PC-3 (cell line): ENCODE data around the gene RUVBL2. TPM values are rescaled to one million over a fixed set of nuclear protein-coding genes. Genes with fewer than 3 reads are reported as not detected.
"Not testable (repeated sequence)": the region's sequence is repeated elsewhere in the genome, so short reads cannot be mapped to it uniquely, and the experiment has no call there.

ENCODE experiments used
- ATAC-seq: fragments of 200-7000 bp; cut with Tn5 transposase; 2 replicates; pipeline ENCODE4 v1.9.1; 2020; ENCODE audit warnings: mild to moderate bottlenecking, moderate library complexity
- BruUV-seq: library from RNA; stranded (reverse); fragments of 400-500 nt; replicated peaks from 2 replicates; lab custom pipeline; 2021; lab: Mats Ljungman, UMichigan
- CTCF ChIA-PET: fragments of 300-600 bp; sonication (Branson Sonifier 250); formaldehyde crosslinking; loops from one replicate; lab custom pipeline; 2022; ENCODE audit warnings: antibody characterized with exemption; lab: Charles Lee
- POLR2A ChIA-PET: fragments of 300-600 bp; sonication (Branson Sonifier 250); formaldehyde crosslinking; loops from one replicate; lab custom pipeline; 2022; ENCODE audit warnings: antibody characterized with exemption; ENCODE audit not compliant: unreplicated experiment; lab: Charles Lee
- DNase-seq: peaks from one replicate; pipeline ENCODE4 v3.0.0-alpha.2; 2015
- H2AFZ ChIP-seq: fragments of 300-600 bp; sonication (generic); 2 replicates; pipeline ENCODE4 v1.6.0; 2016; ENCODE audit warnings: antibody characterized with exemption, low read length
- H3F3A ChIP-seq: fragments of 300-600 bp; sonication (generic); one replicate; pipeline ENCODE4 v1.6.0; 2017; ENCODE audit warnings: antibody characterized with exemption, low read length, control low read depth, mild to moderate bottlenecking; ENCODE audit not compliant: unreplicated experiment
- H3K27ac ChIP-seq: fragments of 300-600 bp; sonication (generic); 2 replicates; pipeline ENCODE4 v1.5.1; 2016; ENCODE audit warnings: mild to moderate bottlenecking, low read length
- H3K27me3 ChIP-seq: fragments of 300-600 bp; sonication (generic); 2 replicates; pipeline ENCODE4 v1.6.1; 2016; ENCODE audit warnings: low read length, mixed read lengths
- H3K36me3 ChIP-seq: fragments of 300-600 bp; sonication (generic); 2 replicates; pipeline ENCODE4 v1.6.1; 2016; ENCODE audit warnings: low read depth, mixed run types, low read length, mixed read lengths
- H3K4me1 ChIP-seq: fragments of 300-600 bp; sonication (generic); 2 replicates; pipeline ENCODE4 v1.5.1; 2016; ENCODE audit warnings: low read length; ENCODE audit not compliant: insufficient read depth
- H3K4me2 ChIP-seq: fragments of 300-600 bp; sonication (generic); 2 replicates; pipeline ENCODE4 v1.6.0; 2016; ENCODE audit warnings: low read length
- H3K4me3 ChIP-seq: fragments of 300-600 bp; sonication (generic); 2 replicates; pipeline ENCODE4 v1.5.1; 2016; ENCODE audit warnings: mild to moderate bottlenecking, low read length, mixed read lengths
- H3K79me2 ChIP-seq: fragments of 300-600 bp; sonication (generic); 2 replicates; pipeline ENCODE4 v1.6.1; 2017; ENCODE audit warnings: low read length, mixed read lengths
- H3K9ac ChIP-seq: fragments of 300-600 bp; sonication (generic); 2 replicates; pipeline ENCODE4 v1.6.0; 2016; ENCODE audit warnings: mild to moderate bottlenecking, low read length
- H3K9me2 ChIP-seq: fragments of 300-600 bp; sonication (generic); replicated peaks from 2 replicates; pipeline ENCODE4 v1.6.1; 2016; ENCODE audit warnings: mixed run types, low read length, mixed read lengths
- H3K9me3 ChIP-seq: fragments of 300-600 bp; sonication (generic); 2 replicates; pipeline ENCODE4 v1.6.1; 2016; ENCODE audit warnings: low read length, mixed read lengths
- H4K20me1 ChIP-seq: fragments of 300-600 bp; sonication (generic); 2 replicates; pipeline ENCODE4 v1.6.1; 2016; ENCODE audit warnings: low read length, mixed read lengths
- CTCF ChIP-seq: fragments of 300-600 bp; sonication (generic); conservative IDR thresholded peaks from 2 replicates; pipeline ENCODE4 v1.5.1; 2017; ENCODE audit warnings: antibody characterized with exemption, low read depth, mild to moderate bottlenecking, low read length
- intact Hi-C: fragments of 100-400 bp; cut with micrococcal nuclease; formaldehyde crosslinking; loops from 2 replicates; pipeline ENCODE4 v1.9.0; 2023
- total RNA-seq: library from RNA; depleted of rRNA; stranded (reverse); fragments of >200 nt; gene quantifications from 2 replicates; pipeline ENCODE4 v1.2.3, GENCODE V29; 2014

RUVBL2 gene
- total RNA-seq, 1 experiment from 2014 or later, result 291 TPM

- H3K27me3 ChIP-seq, H3K9me2 ChIP-seq, CTCF ChIA-PET, H3K27ac ChIP-seq, H3K9ac ChIP-seq, intact Hi-C loops, H4K20me1 ChIP-seq, H2AFZ ChIP-seq, H3K4me2 ChIP-seq, H3F3A ChIP-seq, H3K36me3 ChIP-seq, ATAC-seq, H3K4me3 ChIP-seq, BruUV-seq, H3K79me2 ChIP-seq, H3K9me3 ChIP-seq, H3K4me1 ChIP-seq, DNase-seq: not testable (repeated sequence)
- POLR2A ChIA-PET, result interaction anchor here (0.7 kb wide), 1 partner anchor 211 kb away, joined by 3 read pairs; no protein-coding TSS in a partner anchor
These were observed 35.0 kb downstream of the RUVBL2 start for GRCh38 chr19:49028686-49029085.

DNA sequence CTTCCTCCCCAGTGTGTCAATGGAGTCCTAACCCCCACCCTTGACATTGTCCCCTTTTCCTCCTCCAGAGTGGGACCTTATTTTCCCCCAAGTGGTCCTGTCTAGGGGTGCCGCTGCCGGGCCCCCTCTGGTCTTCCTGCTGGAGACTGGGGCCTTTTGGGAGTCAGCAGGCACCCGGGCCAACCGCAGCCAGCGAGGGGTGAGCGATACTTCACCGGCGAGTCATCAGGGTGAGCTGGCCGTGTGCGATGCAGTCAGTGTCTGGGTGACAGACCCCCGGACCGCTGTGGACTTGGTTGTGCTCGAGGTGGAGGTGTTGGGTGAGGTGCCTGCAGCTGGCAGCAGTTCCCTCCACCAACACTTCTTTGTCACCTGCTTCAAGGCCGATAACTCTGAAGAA lies 36.1 kb downstream of the RUVBL2 start:
- BruUV-seq, H3K9ac ChIP-seq, ATAC-seq, H2AFZ ChIP-seq, H3K36me3 ChIP-seq, H3K27me3 ChIP-seq, H3K9me2 ChIP-seq, H3K27ac ChIP-seq, POLR2A ChIA-PET, intact Hi-C loops, H3K9me3 ChIP-seq, H3F3A ChIP-seq, CTCF ChIA-PET, H3K4me3 ChIP-seq, H3K4me2 ChIP-seq, H3K79me2 ChIP-seq, H4K20me1 ChIP-seq, DNase-seq, H3K4me1 ChIP-seq: not testable (repeated sequence)

- H3K9me3 ChIP-seq, POLR2A ChIA-PET, H4K20me1 ChIP-seq, H3K36me3 ChIP-seq, H2AFZ ChIP-seq, H3K4me1 ChIP-seq, DNase-seq, H3K9ac ChIP-seq, BruUV-seq, CTCF ChIA-PET, H3K4me3 ChIP-seq, intact Hi-C loops, H3F3A ChIP-seq, H3K79me2 ChIP-seq, H3K9me2 ChIP-seq, ATAC-seq, H3K4me2 ChIP-seq, H3K27ac ChIP-seq, H3K27me3 ChIP-seq: not testable (repeated sequence)
These were observed 36.6 kb downstream of the RUVBL2 start for GRCh38 chr19:49030323-49030722.

- H2AFZ ChIP-seq, DNase-seq, CTCF ChIA-PET, intact Hi-C loops, ATAC-seq, H3K36me3 ChIP-seq, H3K9ac ChIP-seq, POLR2A ChIA-PET, H3F3A ChIP-seq, H3K27me3 ChIP-seq, H3K4me1 ChIP-seq, BruUV-seq, H4K20me1 ChIP-seq, H3K4me2 ChIP-seq, H3K27ac ChIP-seq, H3K9me3 ChIP-seq, H3K9me2 ChIP-seq, H3K4me3 ChIP-seq, H3K79me2 ChIP-seq: not testable (repeated sequence)
- TF ChIP-seq CTCF, result peak; percentile 39; the same call in 1 of the 2 replicates
These were observed 38.1 kb downstream of the RUVBL2 start, which contains the start of gene CGB2 for GRCh38 chr19:49031642-49032301. Gene CGB2 (plus strand): TSS chr19:49031890. CDS start chr19:49032096, 206 bp downstream.
